GM19035 (cell line): ENCODE results near the gene C12orf76.

ENCODE experiments used
- ATAC-seq: cut with Tn5 transposase; IDR thresholded peaks from one replicate; pipeline ENCODE4 v1.9.1; 2021; ENCODE audit not compliant: unreplicated experiment

Gene C12orf76

DNA sequence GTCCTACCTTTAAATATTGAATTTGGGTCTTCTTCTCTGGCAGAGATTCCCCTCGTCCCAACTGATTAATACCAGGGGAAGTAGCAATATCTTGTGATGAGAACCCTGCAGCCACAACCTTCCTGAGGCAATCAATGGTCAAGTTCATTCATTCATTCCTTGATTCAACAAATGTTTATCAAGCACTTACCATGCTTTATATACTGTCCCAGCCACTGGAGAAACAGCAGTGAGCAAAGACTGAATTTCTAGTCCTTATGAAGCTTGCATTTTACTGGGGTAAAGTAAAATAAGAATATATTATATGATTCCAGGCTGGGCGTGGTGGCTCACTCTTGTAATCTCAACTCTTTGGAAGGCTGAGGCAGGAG lies 51.9 kb downstream of the C12orf76 start:
- ATAC-seq, result no peak

DNA sequence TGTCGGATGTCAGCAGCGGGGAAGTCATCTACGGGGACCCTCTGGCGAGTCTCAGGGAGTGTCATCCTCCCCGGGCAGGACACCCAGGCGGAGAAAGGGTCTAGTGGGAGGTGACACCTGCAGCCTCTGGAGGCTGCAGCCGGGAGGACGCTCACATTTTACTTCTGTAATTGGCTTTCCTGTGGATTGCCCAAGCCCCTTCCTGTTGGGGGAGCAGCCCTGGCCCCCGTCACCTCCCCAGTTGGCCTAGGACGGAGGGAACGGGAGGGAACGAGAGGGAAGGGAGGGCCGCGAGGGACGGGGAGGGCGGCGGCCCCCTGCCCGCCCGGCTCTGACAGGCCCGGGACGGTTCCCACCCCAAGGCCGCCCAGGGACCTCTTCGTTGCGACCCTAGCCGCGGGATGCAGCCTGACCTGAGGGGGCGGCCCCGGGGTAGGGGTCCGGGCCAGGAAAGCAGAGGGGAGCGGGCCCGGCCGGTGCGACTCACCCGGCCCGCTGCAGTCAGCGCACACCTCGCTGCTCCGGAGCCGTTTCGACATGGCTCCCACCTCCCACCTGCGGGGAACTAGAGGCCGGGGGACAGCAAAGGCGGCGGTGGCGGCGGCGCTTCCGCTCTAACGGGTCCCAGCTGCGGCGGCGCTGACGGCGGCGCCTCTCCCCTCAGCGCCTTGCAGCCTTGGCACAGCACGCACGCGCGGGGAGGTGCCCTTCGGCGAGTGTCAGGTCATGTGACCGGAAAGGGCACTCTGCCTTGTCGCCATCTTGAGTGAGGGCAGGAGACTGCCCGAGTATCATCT lies 52.4 kb downstream of the C12orf76 start, which contains the start of gene GIT2:
Gene GIT2, minus strand, starts transcription at position 683 of the 797 bp plus-strand sequence. Its CDS starts 144 bp downstream, at position 539.
- ATAC-seq, result peak; percentile 56

DNA sequence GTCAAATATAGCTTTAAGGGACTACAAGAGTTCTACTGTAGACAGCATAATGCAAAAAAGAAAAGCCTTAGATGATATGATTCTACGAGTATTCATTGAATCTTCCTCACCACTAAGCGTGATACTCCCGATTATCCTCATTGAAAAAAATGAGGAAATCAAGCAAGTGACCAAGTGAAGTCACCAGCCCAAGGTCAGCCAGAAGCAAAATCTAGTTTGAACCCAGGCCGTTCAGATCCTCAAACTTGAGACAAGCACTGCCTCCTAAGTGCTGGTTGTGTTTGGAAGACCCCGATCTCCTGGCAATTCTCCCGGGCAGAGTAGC lies 53.0 kb downstream of the C12orf76 start:
- no peak for ATAC-seq

DNA sequence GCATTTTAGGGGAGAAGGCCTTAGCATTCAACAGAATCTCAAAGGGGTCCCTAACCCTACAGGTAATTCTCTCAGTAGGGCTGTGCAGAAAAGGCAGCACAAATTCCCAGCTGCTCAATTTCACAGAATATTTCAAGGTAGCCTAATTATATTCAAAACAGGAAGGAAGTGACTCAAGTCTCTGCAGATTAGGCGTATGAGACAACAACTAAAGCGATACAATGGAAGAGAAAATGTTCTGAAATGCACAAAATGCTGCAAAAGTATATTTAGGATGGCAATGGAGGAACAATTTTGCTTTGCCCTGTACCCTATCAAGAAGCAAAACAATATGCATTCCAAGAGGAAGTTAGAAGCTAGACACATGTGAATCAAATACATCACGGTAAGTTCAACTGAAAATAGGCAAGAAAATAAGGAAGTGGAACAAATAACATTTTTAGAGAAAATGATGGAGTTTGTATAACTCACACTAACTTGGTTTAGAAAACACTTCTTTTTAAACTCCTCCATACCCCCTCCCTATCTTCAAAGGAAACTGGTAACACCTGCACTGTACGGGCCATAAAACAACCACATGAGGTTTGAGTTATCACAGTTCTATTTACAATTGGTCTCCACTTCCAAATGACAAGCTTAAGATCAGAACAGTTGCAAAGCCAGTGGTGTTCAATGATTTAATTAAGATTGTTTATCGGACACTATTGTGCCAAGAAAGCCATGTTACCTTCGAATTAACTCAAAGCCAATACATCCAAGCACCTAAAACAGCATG lies 53.7 kb downstream of the C12orf76 start:
- no peak for ATAC-seq

DNA sequence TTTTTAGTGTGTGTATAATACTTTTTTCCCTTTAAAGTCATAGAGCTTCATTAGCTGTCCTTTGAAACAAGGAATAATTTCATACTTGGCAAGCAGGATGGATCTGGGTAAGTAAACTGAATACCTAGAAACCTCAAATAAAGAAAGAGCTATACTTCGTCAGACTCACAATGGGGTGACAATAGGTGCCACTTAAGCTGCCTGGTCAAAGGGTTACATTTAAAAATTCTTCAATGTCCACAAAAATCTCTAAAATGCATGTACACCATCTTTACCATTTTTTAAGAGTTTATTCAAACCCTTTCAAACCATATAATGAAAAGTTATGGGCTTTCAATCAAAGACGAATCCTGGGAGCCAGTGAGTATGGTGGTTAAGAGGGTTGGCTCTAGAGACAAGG lies 55.2 kb downstream of the C12orf76 start:
- no peak for ATAC-seq

DNA sequence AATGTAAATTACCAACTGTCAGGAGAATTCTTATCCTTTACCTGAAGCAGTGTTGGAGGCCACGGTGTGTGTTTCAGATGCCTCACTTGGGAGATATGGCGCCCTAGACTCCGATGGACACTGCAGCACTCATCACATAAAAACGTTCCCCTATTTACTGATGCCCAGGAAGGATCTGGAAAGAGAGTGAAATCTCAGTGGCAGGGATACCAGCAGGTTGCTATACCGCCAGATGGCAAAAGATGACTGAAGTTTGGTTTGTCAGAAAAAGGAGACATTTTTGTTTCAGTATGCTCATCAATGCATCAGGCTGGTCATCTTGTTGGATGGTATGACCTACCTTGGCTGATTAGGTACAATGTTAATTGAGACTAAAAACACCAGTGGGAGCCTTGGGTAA lies 56.7 kb downstream of the C12orf76 start:
- no peak for ATAC-seq
